Spleen (tissue), 7 donors: ENCODE measurements around the gene NCAPD3.

Source experiments
- CTCF ChIP-seq, 11 experiments: fragments of 200-600 bp in 7 of 11; fragments of 450-650 bp in 4 of 11; sonication (generic) in 4 of 11; IDR thresholded peaks in 8 of 11; conservative IDR thresholded peaks in 3 of 11; 1 replicate in 7 of 11; 2 replicates in 4 of 11; pipeline versions ENCODE4 v1.4.0 to v1.8.0; 2016 to 2021; ENCODE audit warnings: antibody characterized with exemption in 11 of 11, inconsistent platforms in 4 of 11, mild to moderate bottlenecking in 1 of 11
- POLR2A ChIP-seq, 3 donors: fragments of 450-650 bp; IDR thresholded peaks; one replicate each; pipeline ENCODE4 v1.5.1; 2017; ENCODE audit warnings: antibody characterized with exemption in 3 of 3, mild to moderate bottlenecking in 1 of 3
- donor health status: DM: no; HTN: no; CAD: no; lungs with moderate emphysema.
- donor health status: DM: no; HTN: no; CAD: no.
- donor health status: DM: no; HTN: no; CAD: no.

- no peak for TF ChIP-seq CTCF (IDR thresholded peaks at IDR 0.05 in 8 of 11, conservative IDR thresholded peaks at IDR 0.05 in 3 of 11)
- TF ChIP-seq POLR2A (IDR thresholded peaks at IDR 0.05) = no peak
Measured at GRCh38 chr11:134153147-134153905, 70.4 kb downstream of the NCAPD3 start.
